Muscle of leg (tissue), 11 donors: Measurements from ENCODE around the gene NFAT5. TPM values are rescaled to one million over a fixed set of nuclear protein-coding genes. Genes with fewer than 3 reads are reported as not detected.

ENCODE experiments used
- DNase-seq: peaks from one replicate; pipeline ENCODE4 v3.0.0; 2013
- H3K27ac ChIP-seq: one replicate; pipeline ENCODE4 v1.5.1; 2013; ENCODE audit warnings: mild to moderate bottlenecking, low read length, control low read depth
- H3K27me3 ChIP-seq: one replicate; pipeline ENCODE4 v1.6.1; 2013; ENCODE audit warnings: low read length; ENCODE audit not compliant: control insufficient read depth, insufficient read depth
- H3K36me3 ChIP-seq: one replicate; pipeline ENCODE4 v1.6.1; 2013; ENCODE audit warnings: low read length; ENCODE audit not compliant: control insufficient read depth, insufficient read depth
- H3K4me1 ChIP-seq: one replicate; pipeline ENCODE4 v1.6.1; 2013; ENCODE audit warnings: low read length; ENCODE audit not compliant: control insufficient read depth, insufficient read depth
- H3K4me3 ChIP-seq: one replicate; pipeline ENCODE4 v1.5.1; 2013; ENCODE audit warnings: low read length, control low read depth
- H3K9me3 ChIP-seq: replicated peaks from 2 replicates; pipeline ENCODE4 v1.6.1; 2013; ENCODE audit warnings: low read depth, low read length; ENCODE audit not compliant: control insufficient read depth
- WGBS: methylation state at CpG from one replicate; pipeline ENCODE4 v1.1.5; 2013; ENCODE audit warnings: missing lambda C conversion rate; ENCODE audit not compliant: insufficient coverage; 5-methylcytosine and 5-hydroxymethylcytosine counted together
- polyA plus RNA-seq, 8 donors: library from polyadenylated mRNA; unstranded; fragments of 120-200 nt; gene quantifications; one replicate each; pipeline versions ENCODE4 v1.2.1 to v1.2.3, GENCODE V29; 2013; ENCODE audit warnings: inconsistent platforms in 1 of 8, low replicate concordance in 1 of 8; ENCODE audit not compliant: insufficient read length in 8 of 8, insufficient read depth in 1 of 8
- total RNA-seq: library from RNA; stranded (reverse); fragments of 120-200 nt; gene quantifications from one replicate; pipeline ENCODE4 v1.2.4, GENCODE V29; 2013

Gene NFAT5
- total and polyA plus RNA-seq, 9 donors, result 8.2 to 21.1 (median 12.8) TPM

- H3K27ac ChIP-seq, result no peak overlapping the region
- H3K36me3 ChIP-seq, result peaks cover 3% of the 10 kb centered on the region
- no peaks in the 10 kb centered on the region for H3K9me3 ChIP-seq
- H3K4me1 ChIP-seq, result no peaks in the 10 kb centered on the region
- no peak overlapping the region for H3K4me3 ChIP-seq
- H3K27me3 ChIP-seq, result no peaks in the 10 kb centered on the region
- DNase-seq, result no peak
Observed at GRCh38 chr16:69611103-69611640, 45.4 kb downstream of the NFAT5 start.

GRCh38 chr16:69613378-69614154 lies 47.8 kb downstream of the NFAT5 start:
- Histone ChIP-seq H3K4me3 (no peak overlapping the region), H3K27ac (no peak overlapping the region), H3K36me3 (no peaks in the 10 kb centered on the region), H3K27me3 (no peaks in the 10 kb centered on the region), H3K9me3 (no peaks in the 10 kb centered on the region), H3K4me1 (no peaks in the 10 kb centered on the region)
- WGBS, result no CpG with 5 or more reads among the region's 1 CpG
- peak; percentile 16 for DNase-seq

GRCh38 chr16:69615528-69615927 lies 49.8 kb downstream of the NFAT5 start:
- peaks cover 2% of the 10 kb centered on the region for H3K4me1 ChIP-seq
- H3K9me3 ChIP-seq, result no peaks in the 10 kb centered on the region
- WGBS, result 100% methylated on average over 2 of the region's 2 CpGs
- no peak for DNase-seq
- no peak overlapping the region for H3K27ac ChIP-seq
- H3K36me3 ChIP-seq, result no peaks in the 10 kb centered on the region
- no peaks in the 10 kb centered on the region for H3K27me3 ChIP-seq
- no peak overlapping the region for H3K4me3 ChIP-seq

DNA sequence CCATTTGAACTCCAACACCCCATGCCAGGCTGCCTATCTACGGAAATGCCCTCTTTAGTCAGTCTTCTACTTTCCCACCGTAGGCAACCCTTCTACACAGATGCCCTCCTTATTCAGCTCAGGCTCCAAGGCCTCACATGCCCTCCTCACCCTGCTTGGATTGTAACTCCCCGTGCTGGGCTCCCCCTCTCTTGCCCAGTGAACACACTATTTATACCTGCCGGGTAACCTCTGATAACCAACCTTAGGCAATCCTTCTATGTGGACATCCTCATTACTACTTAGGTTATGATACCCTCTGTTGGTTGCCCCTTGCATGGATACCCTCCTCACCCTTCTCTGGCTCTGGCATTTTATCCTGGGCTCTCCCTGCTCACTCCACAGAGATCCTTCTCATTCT lies 50.3 kb downstream of the NFAT5 start:
- DNase-seq, result no peak
- H3K27me3 ChIP-seq, result no peaks in the 10 kb centered on the region
- no peaks in the 10 kb centered on the region for H3K9me3 ChIP-seq
- H3K4me1 ChIP-seq, result peaks cover 2% of the 10 kb centered on the region
- H3K27ac ChIP-seq, result no peak overlapping the region
- H3K4me3 ChIP-seq, result no peak overlapping the region
- WGBS, result 98% methylated on average over 4 of the region's 4 CpGs
- no peaks in the 10 kb centered on the region for H3K36me3 ChIP-seq

DNA sequence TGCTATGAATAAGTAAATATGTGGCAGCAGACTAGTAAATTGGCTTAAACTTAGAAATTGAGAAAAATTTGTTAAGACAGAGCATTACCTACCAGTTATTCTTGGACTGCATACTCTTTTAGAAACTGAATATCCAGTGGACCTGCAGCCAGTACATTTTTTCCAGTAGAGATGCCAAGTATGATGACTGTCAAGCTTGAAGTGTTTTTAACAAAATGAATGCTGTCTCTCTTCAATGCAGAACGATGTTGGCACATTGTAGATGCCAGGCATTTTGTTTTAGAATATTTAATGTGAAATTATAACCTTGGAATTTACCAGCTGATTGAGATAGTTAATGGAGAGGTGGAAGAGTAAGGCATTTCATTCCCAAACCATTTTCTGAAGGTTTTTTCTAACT lies 52.5 kb downstream of the NFAT5 start:
- H3K4me1 ChIP-seq, result peaks cover 2% of the 10 kb centered on the region
- peak overlapping the region; percentile 58 for H3K27ac ChIP-seq
- H3K9me3 ChIP-seq, result no peaks in the 10 kb centered on the region
- H3K36me3 ChIP-seq, result no peaks in the 10 kb centered on the region
- no peaks in the 10 kb centered on the region for H3K27me3 ChIP-seq
- 100% methylated on average over 1 of the region's 1 CpG for WGBS
- H3K4me3 ChIP-seq, result no peak overlapping the region
- peak; percentile 89 for DNase-seq

DNA sequence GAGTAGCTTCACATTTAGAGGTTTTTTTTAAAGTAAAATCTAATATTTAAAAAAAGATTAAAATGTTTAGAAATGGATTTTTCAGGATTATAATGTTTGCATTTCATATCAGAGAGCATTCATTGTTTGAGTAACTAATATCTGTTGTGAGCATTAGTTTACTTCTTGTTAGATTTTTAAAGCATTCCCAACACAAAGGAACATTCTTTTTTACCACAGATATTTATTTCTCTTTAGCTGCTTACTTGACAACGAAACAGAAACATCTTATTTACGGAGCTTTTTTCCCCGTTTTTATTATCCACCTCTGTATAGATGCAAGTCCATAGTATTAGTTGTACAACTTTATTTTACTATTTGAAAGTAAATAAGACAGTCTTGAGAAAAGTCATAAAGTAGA lies 53.0 kb downstream of the NFAT5 start:
- no peak for DNase-seq
- H3K9me3 ChIP-seq, result no peaks in the 10 kb centered on the region
- no CpG with 5 or more reads among the region's 3 CpGs for WGBS
- peaks cover 2% of the 10 kb centered on the region for H3K4me1 ChIP-seq
- H3K27me3 ChIP-seq, result no peaks in the 10 kb centered on the region
- no peaks in the 10 kb centered on the region for H3K36me3 ChIP-seq
- H3K4me3 ChIP-seq, result no peak overlapping the region
- peak overlapping the region; percentile 58 for H3K27ac ChIP-seq

GRCh38 chr16:69619514-69619913 lies 53.7 kb downstream of the NFAT5 start:
- Histone ChIP-seq H3K4me3 (no peak overlapping the region), H3K9me3 (no peaks in the 10 kb centered on the region), H3K27me3 (no peaks in the 10 kb centered on the region), H3K27ac (no peak overlapping the region), H3K4me1 (peaks cover 2% of the 10 kb centered on the region), H3K36me3 (no peaks in the 10 kb centered on the region)
- no peak for DNase-seq

- Histone ChIP-seq H3K4me3 (no peak overlapping the region), H3K36me3 (no peaks in the 10 kb centered on the region), H3K4me1 (peaks cover 2% of the 10 kb centered on the region), H3K27ac (no peak overlapping the region), H3K9me3 (no peaks in the 10 kb centered on the region), H3K27me3 (no peaks in the 10 kb centered on the region)
- no peak for DNase-seq
- no CpG with 5 or more reads among the region's 1 CpG for WGBS
Observed at GRCh38 chr16:69620573-69620972, 54.8 kb downstream of the NFAT5 start.

GRCh38 chr16:69621225-69621624 lies 55.5 kb downstream of the NFAT5 start:
- H3K9me3 ChIP-seq, result no peaks in the 10 kb centered on the region
- no peak for DNase-seq
- H3K27me3 ChIP-seq, result no peaks in the 10 kb centered on the region
- H3K4me3 ChIP-seq, result no peak overlapping the region
- no CpG with 5 or more reads among the region's 1 CpG for WGBS
- peaks cover 2% of the 10 kb centered on the region for H3K4me1 ChIP-seq
- no peak overlapping the region for H3K27ac ChIP-seq
- no peaks in the 10 kb centered on the region for H3K36me3 ChIP-seq

DNA sequence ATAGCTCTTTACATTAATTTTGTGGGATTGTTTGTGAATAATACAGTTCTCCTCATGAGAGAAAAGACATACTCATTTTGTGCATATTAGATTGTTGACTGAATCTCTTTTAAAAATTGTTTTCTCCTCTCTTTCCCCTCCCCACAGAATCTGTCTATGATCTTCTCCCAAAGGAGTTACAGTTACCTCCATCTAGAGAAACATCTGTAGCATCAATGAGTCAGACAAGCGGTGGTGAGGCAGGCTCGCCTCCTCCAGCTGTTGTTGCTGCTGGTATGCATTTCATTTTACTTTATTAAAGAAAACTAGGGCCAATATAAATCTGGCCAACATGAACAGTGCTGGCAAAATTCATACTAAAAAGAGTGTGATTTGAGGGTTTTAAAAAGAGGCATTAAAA lies 60.5 kb downstream of the NFAT5 start:
- Histone ChIP-seq H3K27me3 (no peaks in the 10 kb centered on the region), H3K36me3 (peaks cover 2% of the 10 kb centered on the region), H3K9me3 (no peaks in the 10 kb centered on the region), H3K4me1 (no peaks in the 10 kb centered on the region), H3K27ac (no peak overlapping the region), H3K4me3 (no peak overlapping the region)
- DNase-seq, result peak; percentile 33
- WGBS, result no CpG with 5 or more reads among the region's 2 CpGs

DNA sequence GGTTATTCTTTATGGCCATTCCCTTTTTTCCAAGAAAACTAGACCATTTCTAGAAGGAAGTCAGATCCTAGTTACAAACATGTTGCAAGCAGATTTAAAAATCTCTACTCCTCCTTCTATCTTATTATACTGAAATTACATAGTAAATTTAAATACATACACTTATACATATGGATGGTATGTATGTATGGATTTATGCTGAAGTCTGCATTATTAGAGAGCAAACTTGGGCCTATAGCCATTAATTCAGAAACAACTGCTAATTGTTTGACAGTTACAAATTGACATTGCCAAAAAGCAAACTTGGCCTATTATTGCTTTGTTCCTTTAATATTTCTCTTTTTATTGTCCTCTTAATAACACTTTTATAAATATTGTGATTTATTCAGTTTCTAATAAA lies 67.1 kb downstream of the NFAT5 start:
- H3K27me3 ChIP-seq, result no peaks in the 10 kb centered on the region
- H3K4me3 ChIP-seq, result no peak overlapping the region
- H3K36me3 ChIP-seq, result peaks cover 18% of the 10 kb centered on the region
- H3K4me1 ChIP-seq, result no peaks in the 10 kb centered on the region
- no peak for DNase-seq
- H3K27ac ChIP-seq, result no peak overlapping the region
- H3K9me3 ChIP-seq, result peaks cover 10% of the 10 kb centered on the region
